Coronary artery (tissue), 2 donors: ENCODE measurements around the gene PUS1.

Experiments
- DNase-seq: peaks from one replicate; pipeline ENCODE4 v3.0.0-alpha.2; 2017; ENCODE audit warnings: low spot score
- H3K27ac ChIP-seq, 2 donors: fragments of 200-600 bp; sonication (generic); one replicate each; pipeline ENCODE4 v1.5.1; 2016 to 2019
- H3K4me3 ChIP-seq: fragments of 200-600 bp; sonication (generic); 2 replicates; pipeline ENCODE4 v1.5.1; 2016; ENCODE audit warnings: mild to moderate bottlenecking, moderate library complexity
- TF ChIP-seq, protein P1 (sequence below): fragments of 200-600 bp; sonication (generic); IDR thresholded peaks from one replicate; pipeline ENCODE4 v1.5.1; 2019; ENCODE audit warnings: antibody characterized with exemption

The PUS1 gene

DNA sequence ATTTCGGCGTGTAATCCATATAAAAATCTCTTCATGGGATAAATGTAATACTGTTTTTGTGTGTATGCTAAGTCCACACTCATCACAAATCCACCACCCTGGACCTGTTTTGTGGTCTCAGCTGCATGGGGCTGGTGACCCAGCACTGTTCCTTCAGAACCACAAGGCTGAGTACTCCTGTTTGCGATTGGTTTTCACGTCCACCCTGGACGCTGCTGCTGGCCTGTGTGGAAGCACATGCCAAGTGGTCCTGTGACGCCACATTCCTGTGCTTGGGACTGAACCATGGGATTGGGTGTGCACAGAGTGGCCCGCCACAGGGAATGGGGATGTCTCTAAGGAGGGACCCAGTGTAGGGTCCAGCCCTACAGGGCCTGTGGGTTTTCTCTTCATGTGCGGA, 4.3 kb downstream of the PUS1 start:
- TF ChIP-seq, protein P1, sequence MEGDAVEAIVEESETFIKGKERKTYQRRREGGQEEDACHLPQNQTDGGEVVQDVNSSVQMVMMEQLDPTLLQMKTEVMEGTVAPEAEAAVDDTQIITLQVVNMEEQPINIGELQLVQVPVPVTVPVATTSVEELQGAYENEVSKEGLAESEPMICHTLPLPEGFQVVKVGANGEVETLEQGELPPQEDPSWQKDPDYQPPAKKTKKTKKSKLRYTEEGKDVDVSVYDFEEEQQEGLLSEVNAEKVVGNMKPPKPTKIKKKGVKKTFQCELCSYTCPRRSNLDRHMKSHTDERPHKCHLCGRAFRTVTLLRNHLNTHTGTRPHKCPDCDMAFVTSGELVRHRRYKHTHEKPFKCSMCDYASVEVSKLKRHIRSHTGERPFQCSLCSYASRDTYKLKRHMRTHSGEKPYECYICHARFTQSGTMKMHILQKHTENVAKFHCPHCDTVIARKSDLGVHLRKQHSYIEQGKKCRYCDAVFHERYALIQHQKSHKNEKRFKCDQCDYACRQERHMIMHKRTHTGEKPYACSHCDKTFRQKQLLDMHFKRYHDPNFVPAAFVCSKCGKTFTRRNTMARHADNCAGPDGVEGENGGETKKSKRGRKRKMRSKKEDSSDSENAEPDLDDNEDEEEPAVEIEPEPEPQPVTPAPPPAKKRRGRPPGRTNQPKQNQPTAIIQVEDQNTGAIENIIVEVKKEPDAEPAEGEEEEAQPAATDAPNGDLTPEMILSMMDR = no peak
- Histone ChIP-seq H3K27ac (no peak overlapping the region), H3K4me3 (no peak overlapping the region)
- no peak for DNase-seq

DNA sequence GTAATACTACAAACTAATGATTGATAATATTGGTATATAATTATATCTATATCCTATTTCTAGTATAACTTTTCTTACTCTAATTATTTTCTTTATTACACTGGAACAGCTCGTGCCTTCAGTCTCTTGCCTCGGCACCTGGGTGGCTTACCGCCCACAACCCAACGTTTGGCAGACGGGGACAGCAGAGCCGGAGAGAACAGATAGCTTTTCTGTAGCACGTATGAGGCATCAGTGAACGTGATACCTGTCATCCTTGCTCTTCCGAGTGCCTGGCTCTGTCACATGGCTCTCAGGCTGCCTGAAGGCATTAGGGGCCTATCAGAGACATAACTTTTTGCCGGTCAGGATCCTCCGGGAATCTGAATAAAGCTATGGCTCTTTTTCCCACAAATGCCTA, 5.5 kb downstream of the PUS1 start:
- H3K4me3 ChIP-seq = no peak overlapping the region
- DNase-seq = no peak
- H3K27ac ChIP-seq = no peak overlapping the region
- TF ChIP-seq, protein P1 = no peak

- TF ChIP-seq, protein P1 = no peak
- DNase-seq = no peak
- H3K27ac ChIP-seq = no peak overlapping the region
- no peak overlapping the region for H3K4me3 ChIP-seq
Measured at GRCh38 chr12:131938082-131938481, 9.0 kb downstream of the PUS1 start.

GRCh38 chr12:131939007-131939406, 9.9 kb downstream of the PUS1 start:
- H3K4me3 ChIP-seq = no peak overlapping the region
- TF ChIP-seq, protein P1 = no peak
- no peak overlapping the region for H3K27ac ChIP-seq
- no peak for DNase-seq

DNA sequence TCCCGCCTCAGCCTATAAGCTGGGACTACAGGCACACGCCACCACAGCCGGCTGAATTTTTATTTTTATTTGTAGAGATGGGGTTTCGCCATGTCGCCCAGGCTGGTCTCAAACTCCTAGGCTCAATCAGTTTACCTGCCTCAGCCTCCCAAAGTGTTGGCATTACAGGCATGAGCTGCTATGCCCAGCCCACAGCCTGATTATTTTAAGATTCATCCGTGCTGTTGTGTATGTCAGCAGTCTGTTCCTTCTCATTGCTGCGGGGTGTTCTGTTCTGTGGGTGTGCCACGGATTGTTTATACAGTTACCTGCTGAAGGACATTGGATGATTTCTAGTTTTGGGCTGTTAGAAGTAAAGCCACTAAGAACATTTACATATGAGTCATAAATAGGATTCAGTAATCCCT, 11.1 kb downstream of the PUS1 start:
- Histone ChIP-seq H3K27ac (no peak overlapping the region), H3K4me3 (no peak overlapping the region)
- DNase-seq = no peak
- TF ChIP-seq, protein P1 = no peak

DNA sequence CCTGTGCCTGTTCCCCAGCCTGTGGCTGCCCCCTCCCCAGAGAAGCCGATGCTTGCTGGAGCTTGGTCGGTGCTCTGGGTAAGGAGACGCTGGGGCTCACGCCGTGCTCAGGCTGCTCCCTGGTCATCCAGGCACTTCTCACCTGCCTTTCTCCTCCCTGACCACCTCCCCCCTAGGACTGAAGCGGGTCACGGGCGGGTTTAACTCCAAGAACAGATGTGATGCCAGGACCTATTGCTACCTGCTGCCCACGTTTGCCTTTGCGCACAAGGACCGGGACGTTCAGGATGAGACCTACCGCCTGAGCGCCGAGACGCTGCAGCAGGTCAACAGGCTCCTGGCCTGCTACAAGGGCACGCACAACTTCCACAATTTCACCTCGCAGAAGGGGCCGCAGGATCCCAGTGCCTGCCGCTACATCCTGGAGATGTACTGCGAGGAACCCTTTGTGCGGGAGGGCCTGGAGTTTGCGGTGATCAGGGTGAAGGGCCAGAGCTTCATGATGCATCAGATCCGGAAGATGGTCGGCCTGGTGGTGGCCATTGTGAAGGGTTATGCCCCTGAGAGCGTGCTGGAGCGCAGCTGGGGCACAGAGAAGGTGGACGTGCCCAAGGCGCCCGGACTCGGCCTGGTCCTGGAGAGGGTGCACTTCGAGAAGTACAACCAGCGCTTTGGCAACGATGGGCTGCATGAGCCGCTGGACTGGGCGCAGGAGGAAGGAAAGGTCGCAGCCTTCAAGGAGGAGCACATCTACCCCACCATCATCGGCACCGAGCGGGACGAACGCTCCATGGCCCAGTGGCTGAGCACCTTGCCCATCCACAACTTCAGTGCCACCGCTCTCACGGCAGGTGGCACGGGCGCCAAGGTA, 12.3 kb downstream of the PUS1 start:
- H3K27ac ChIP-seq = no peak overlapping the region
- peak; percentile 65 for DNase-seq
- TF ChIP-seq, protein P1 = no peak

DNA sequence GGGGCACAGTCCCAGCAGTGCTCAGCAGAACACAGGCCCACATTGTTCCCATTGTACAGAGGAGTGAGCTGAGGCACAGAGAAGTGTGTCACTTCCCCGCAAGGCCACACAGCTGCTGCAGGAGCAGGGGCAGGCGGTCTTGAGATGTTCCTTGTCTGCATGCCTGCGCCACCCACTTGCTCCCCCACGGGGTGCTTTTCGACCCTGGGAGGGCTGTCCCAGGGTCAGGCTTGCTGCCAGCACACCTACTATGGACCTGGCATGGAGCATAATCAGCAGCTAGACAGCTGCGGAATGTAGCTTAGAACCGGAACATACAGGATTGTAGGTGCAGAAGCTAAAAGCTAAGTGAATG, 12.9 kb downstream of the PUS1 start:
- TF ChIP-seq, protein P1 = no peak
- DNase-seq = peak; percentile 54
- Histone ChIP-seq H3K4me3 (no peak overlapping the region), H3K27ac (no peak overlapping the region)

More for the DNA sequence above, 12.3 kb downstream of the PUS1 start:
- H3K4me3 ChIP-seq = no peak overlapping the region
